Hepatocyte (in vitro differentiated cells): ENCODE measurements around the gene ANGPTL7. TPM values are rescaled to one million over a fixed set of nuclear protein-coding genes. Genes with fewer than 3 reads are reported as not detected.

Experiments used
- DNase-seq: peaks from one replicate; pipeline ENCODE4 v3.0.0-alpha.2; 2016; ENCODE audit warnings: low spot score
- H2AFZ ChIP-seq: fragments of 200-600 bp; sonication (generic); 2 replicates; pipeline ENCODE4 v1.6.0; 2016; ENCODE audit warnings: antibody characterized with exemption, mild to moderate bottlenecking
- H3K27ac ChIP-seq: fragments of 200-600 bp; sonication (generic); 2 replicates; pipeline ENCODE4 v1.5.1; 2016; ENCODE audit warnings: mild to moderate bottlenecking
- H3K27me3 ChIP-seq: fragments of 200-600 bp; sonication (generic); 2 replicates; pipeline ENCODE4 v1.6.1; 2016
- H3K36me3 ChIP-seq: fragments of 200-600 bp; sonication (generic); replicated peaks from 2 replicates; pipeline ENCODE4 v1.5.1; 2016; ENCODE audit warnings: low read depth; ENCODE audit not compliant: insufficient read depth
- H3K4me1 ChIP-seq: fragments of 200-600 bp; sonication (generic); 2 replicates; pipeline ENCODE4 v1.5.1; 2016; ENCODE audit warnings: mild to moderate bottlenecking, moderate library complexity; ENCODE audit not compliant: insufficient read depth
- H3K4me2 ChIP-seq: fragments of 200-600 bp; sonication (generic); 2 replicates; pipeline ENCODE4 v1.6.0; 2016
- H3K4me3 ChIP-seq: fragments of 200-600 bp; sonication (generic); 2 replicates; pipeline ENCODE4 v1.5.1; 2016; ENCODE audit warnings: mild to moderate bottlenecking
- H3K79me2 ChIP-seq: fragments of 200-600 bp; sonication (generic); 2 replicates; pipeline ENCODE4 v1.6.0; 2017; ENCODE audit warnings: mild to moderate bottlenecking
- H3K9me2 ChIP-seq: fragments of 200-600 bp; sonication (generic); replicated peaks from 2 replicates; pipeline ENCODE4 v1.6.0; 2017; ENCODE audit warnings: mild to moderate bottlenecking; ENCODE audit not compliant: insufficient read depth
- H3K9me3 ChIP-seq: fragments of 200-600 bp; sonication (generic); 2 replicates; pipeline ENCODE4 v1.5.1; 2016; ENCODE audit warnings: low read depth, mild to moderate bottlenecking
- H4K20me1 ChIP-seq: fragments of 200-600 bp; sonication (generic); 2 replicates; pipeline ENCODE4 v1.6.0; 2016; ENCODE audit warnings: mild to moderate bottlenecking; ENCODE audit not compliant: insufficient read depth, poor library complexity, severe bottlenecking
- EZH2 ChIP-seq: fragments of 200-600 bp; sonication (generic); IDR thresholded peaks from 2 replicates; pipeline ENCODE4 v1.6.1; 2016; ENCODE audit warnings: antibody characterized with exemption, mild to moderate bottlenecking, borderline replicate concordance
- EZH2phosphoT487 ChIP-seq: fragments of 200-600 bp; sonication (generic); IDR thresholded peaks from one replicate; pipeline ENCODE4 v1.6.1; 2018; ENCODE audit warnings: antibody characterized with exemption, mild to moderate bottlenecking, low read depth, moderate library complexity; ENCODE audit not compliant: unreplicated experiment, severe bottlenecking
- WGBS: methylation state at CpG from one replicate; pipeline ENCODE4 v1.1.6; 2016; ENCODE audit warnings: low lambda C conversion rate; ENCODE audit errors: missing lambda C conversion rate; 5-methylcytosine and 5-hydroxymethylcytosine counted together
- polyA plus RNA-seq: library from polyadenylated mRNA; unstranded; fragments of >200 nt; fragmentation: Nextera tagmentation; extraction: Ambion mirVana; gene quantifications from 2 replicates; pipeline ENCODE4 v1.2.1, GENCODE V29; 2016
- total RNA-seq: library from RNA; depleted of rRNA; stranded (reverse); fragments of >200 nt; gene quantifications from 2 replicates; pipeline ENCODE4 v1.2.3, GENCODE V29; 2014
- TF ChIP-seq, protein P1 (sequence below): fragments of 200-600 bp; sonication (generic); IDR thresholded peaks from 2 replicates; pipeline ENCODE4 v1.5.1; 2016; ENCODE audit warnings: antibody characterized with exemption, mild to moderate bottlenecking; ENCODE audit not compliant: poor library complexity

The ANGPTL7 gene
- total and polyA plus RNA-seq, 2 experiments from 2014 or later, result 25.6 to 50.5 TPM

DNA sequence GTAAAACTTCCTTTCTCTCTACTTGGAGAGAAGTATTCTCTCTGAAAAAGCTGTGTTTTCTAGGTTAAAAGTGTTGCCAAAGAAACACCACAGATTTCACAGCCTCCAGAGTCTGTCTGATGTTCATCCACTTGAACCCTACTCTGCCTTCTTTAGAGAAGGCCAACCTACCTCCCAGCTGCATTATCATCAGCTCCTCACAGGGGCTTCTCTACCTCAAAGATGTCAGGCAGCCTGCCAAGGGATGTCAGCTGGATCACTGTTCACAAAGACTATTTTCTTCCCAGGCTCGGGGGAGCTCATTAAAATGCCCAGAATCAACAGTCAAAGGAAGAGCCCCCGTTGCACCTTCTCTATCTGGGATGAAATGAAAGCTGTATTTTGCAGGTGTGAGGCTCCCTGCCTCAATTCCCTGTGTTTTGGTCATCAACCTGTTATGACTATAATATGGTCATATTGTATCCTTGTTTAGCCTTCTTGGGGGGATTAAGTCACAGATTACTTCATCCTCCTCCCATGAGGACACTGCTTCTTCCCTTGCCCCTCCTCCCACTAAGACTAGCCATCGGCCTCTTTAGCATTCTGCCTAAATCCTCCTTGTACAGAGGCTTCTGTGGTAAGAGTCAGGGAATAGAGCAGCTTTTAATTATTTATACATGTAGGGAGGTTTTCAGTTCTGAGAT lies 25.7 kb downstream of the ANGPTL7 start:
- no peak overlapping the region for H3K27ac ChIP-seq
- H3K36me3 ChIP-seq, result no peaks in the 10 kb centered on the region
- no peak overlapping the region for H3K4me2 ChIP-seq
- H3K9me2 ChIP-seq, result no peaks in the 10 kb centered on the region
- 92% methylated on average over 3 of the region's 3 CpGs for WGBS
- TF ChIP-seq, protein P1, sequence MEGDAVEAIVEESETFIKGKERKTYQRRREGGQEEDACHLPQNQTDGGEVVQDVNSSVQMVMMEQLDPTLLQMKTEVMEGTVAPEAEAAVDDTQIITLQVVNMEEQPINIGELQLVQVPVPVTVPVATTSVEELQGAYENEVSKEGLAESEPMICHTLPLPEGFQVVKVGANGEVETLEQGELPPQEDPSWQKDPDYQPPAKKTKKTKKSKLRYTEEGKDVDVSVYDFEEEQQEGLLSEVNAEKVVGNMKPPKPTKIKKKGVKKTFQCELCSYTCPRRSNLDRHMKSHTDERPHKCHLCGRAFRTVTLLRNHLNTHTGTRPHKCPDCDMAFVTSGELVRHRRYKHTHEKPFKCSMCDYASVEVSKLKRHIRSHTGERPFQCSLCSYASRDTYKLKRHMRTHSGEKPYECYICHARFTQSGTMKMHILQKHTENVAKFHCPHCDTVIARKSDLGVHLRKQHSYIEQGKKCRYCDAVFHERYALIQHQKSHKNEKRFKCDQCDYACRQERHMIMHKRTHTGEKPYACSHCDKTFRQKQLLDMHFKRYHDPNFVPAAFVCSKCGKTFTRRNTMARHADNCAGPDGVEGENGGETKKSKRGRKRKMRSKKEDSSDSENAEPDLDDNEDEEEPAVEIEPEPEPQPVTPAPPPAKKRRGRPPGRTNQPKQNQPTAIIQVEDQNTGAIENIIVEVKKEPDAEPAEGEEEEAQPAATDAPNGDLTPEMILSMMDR, result no peak
- TF ChIP-seq EZH2phosphoT487, result no peak
- no peak for TF ChIP-seq EZH2
- H3K79me2 ChIP-seq, result no peaks in the 10 kb centered on the region
- H4K20me1 ChIP-seq, result no peaks in the 10 kb centered on the region
- no peak overlapping the region for H2AFZ ChIP-seq
- H3K4me3 ChIP-seq, result no peak overlapping the region
- no peaks in the 10 kb centered on the region for H3K27me3 ChIP-seq
- no peak for DNase-seq
- H3K4me1 ChIP-seq, result no peaks in the 10 kb centered on the region
- no peaks in the 10 kb centered on the region for H3K9me3 ChIP-seq

- Histone ChIP-seq H2AFZ (no peak overlapping the region), H3K36me3 (no peaks in the 10 kb centered on the region), H4K20me1 (no peaks in the 10 kb centered on the region), H3K27ac (no peak overlapping the region), H3K9me2 (no peaks in the 10 kb centered on the region), H3K79me2 (no peaks in the 10 kb centered on the region), H3K4me2 (no peak overlapping the region), H3K4me3 (no peak overlapping the region), H3K27me3 (no peaks in the 10 kb centered on the region), H3K4me1 (no peaks in the 10 kb centered on the region), H3K9me3 (no peaks in the 10 kb centered on the region)
- no peak for TF ChIP-seq EZH2
- TF ChIP-seq, protein P1, result no peak
- DNase-seq, result no peak
- WGBS, result 92% methylated on average over 2 of the region's 2 CpGs
Observed at GRCh38 chr1:11215381-11216005, 26.3 kb downstream of the ANGPTL7 start.

DNA sequence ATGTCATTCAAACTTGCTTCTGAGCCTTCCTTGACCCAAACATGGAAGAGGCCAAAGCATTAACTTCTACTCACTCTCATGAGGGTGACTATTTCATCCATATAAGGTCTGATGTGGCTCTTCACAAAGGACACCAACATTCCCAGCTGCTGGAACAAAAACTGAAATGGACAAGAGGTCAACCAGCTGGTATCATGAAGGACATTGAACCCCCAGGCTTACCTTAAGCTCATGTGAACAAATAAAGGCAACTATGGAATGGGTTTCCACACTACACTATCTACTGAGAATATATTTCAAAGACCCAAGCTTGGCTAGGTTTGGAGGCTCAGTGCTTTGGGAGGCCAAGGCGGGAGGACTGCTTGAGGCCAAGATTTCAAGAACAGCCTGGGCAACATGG lies 26.9 kb downstream of the ANGPTL7 start:
- no peak for DNase-seq
- WGBS, result 100% methylated on average over 1 of the region's 1 CpG
- no peaks in the 10 kb centered on the region for H3K9me3 ChIP-seq
- no peak overlapping the region for H3K27ac ChIP-seq
- no peak for TF ChIP-seq EZH2
- TF ChIP-seq, protein P1, result no peak
- TF ChIP-seq EZH2phosphoT487, result no peak
- H4K20me1 ChIP-seq, result no peaks in the 10 kb centered on the region
- no peak overlapping the region for H3K4me3 ChIP-seq
- no peaks in the 10 kb centered on the region for H3K4me1 ChIP-seq
- H3K79me2 ChIP-seq, result no peaks in the 10 kb centered on the region
- H3K4me2 ChIP-seq, result no peak overlapping the region
- H3K27me3 ChIP-seq, result no peaks in the 10 kb centered on the region
- H3K9me2 ChIP-seq, result no peaks in the 10 kb centered on the region
- no peak overlapping the region for H2AFZ ChIP-seq
- no peaks in the 10 kb centered on the region for H3K36me3 ChIP-seq
